Measurements from ENCODE around the gene GAPT.

Gene GAPT

GRCh38 chr5:58462154-58462553, 29.1 kb upstream of the GAPT start:
- DNase-seq = no peak

- DNase-seq = no peak
These were observed 28.5 kb upstream of the GAPT start for GRCh38 chr5:58462623-58463230.

GRCh38 chr5:58466939-58467338, 24.3 kb upstream of the GAPT start:
- DNase-seq = no peak

- no peak for DNase-seq
These were observed 21.3 kb upstream of the GAPT start for GRCh38 chr5:58469896-58470295.

GRCh38 chr5:58475404-58475803, 15.8 kb upstream of the GAPT start:
- no peak for DNase-seq

GRCh38 chr5:58477760-58478376, 13.4 kb upstream of the GAPT start:
- DNase-seq = no peak

GRCh38 chr5:58481066-58481676, 10.1 kb upstream of the GAPT start:
- DNase-seq = no peak

GRCh38 chr5:58481828-58482227, 9.4 kb upstream of the GAPT start:
- DNase-seq = no peak

- no peak for DNase-seq
These were observed 8.7 kb upstream of the GAPT start for GRCh38 chr5:58482536-58482935.

GRCh38 chr5:58484505-58484904, 6.7 kb upstream of the GAPT start:
- no peak for DNase-seq

GRCh38 chr5:58486290-58486689, 4.9 kb upstream of the GAPT start:
- no peak for DNase-seq

GRCh38 chr5:58490402-58491050, 709 bp upstream of the GAPT start:
- no peak for DNase-seq

- no peak for DNase-seq
These were observed 1.9 kb downstream of the GAPT start for GRCh38 chr5:58493141-58493540.

GRCh38 chr5:58496488-58496887, 5.3 kb downstream of the GAPT start:
- DNase-seq = no peak

- no peak for DNase-seq
These were observed 6.2 kb downstream of the GAPT start for GRCh38 chr5:58497386-58497785.

GRCh38 chr5:58497921-58498320, 6.7 kb downstream of the GAPT start:
- DNase-seq = no peak

GRCh38 chr5:58498340-58498942, 7.2 kb downstream of the GAPT start:
- no peak for DNase-seq

GRCh38 chr5:58499231-58499630, 8.0 kb downstream of the GAPT start:
- DNase-seq = no peak

- no peak for DNase-seq
These were observed 8.7 kb downstream of the GAPT start for GRCh38 chr5:58499941-58500340.

- DNase-seq = no peak
These were observed 10.7 kb downstream of the GAPT start for GRCh38 chr5:58501778-58502417.

GRCh38 chr5:58503390-58504046, 12.3 kb downstream of the GAPT start:
- no peak for DNase-seq

- peak; percentile 47 for DNase-seq
These were observed 13.5 kb downstream of the GAPT start for GRCh38 chr5:58504766-58505165.

GRCh38 chr5:58505502-58505901, 14.3 kb downstream of the GAPT start:
- DNase-seq = no peak
